GM19438 (cell line): Measurements from ENCODE around the gene BCR.
"Not testable (repeated sequence)": the region's sequence is repeated elsewhere in the genome, so short reads cannot be mapped to it uniquely, and the experiment has no call there.

Source experiments
- ATAC-seq: cut with Tn5 transposase; IDR thresholded peaks from one replicate; pipeline ENCODE4 v1.9.1; 2021; ENCODE audit warnings: low read depth; ENCODE audit not compliant: unreplicated experiment

Gene BCR

DNA sequence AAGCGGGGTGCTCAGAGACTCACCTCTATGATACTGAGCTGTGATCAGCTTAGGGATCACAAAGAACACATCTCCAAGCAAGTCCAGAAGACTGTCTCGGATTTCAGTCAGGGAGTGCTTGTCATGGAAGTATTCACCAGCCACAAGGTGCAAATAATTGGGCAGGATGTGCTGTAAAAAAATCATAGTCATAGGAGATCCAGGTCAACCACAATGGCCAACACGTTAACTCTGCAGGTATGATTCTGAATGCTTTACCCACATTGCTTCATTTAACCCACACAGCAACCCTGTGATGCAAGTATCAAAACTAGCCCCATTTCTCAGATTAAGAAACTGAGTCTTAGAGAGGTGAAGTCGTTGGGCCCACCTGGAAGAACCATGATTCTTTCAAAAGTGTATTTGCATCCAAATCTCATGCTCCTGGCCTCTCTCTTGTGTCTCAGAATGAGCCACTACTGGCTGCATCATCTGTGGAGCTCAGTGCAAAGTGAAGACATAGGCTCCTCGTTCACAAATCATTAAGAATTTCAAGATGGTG, 179.3 kb downstream of the BCR start:
- ATAC-seq = no peak

DNA sequence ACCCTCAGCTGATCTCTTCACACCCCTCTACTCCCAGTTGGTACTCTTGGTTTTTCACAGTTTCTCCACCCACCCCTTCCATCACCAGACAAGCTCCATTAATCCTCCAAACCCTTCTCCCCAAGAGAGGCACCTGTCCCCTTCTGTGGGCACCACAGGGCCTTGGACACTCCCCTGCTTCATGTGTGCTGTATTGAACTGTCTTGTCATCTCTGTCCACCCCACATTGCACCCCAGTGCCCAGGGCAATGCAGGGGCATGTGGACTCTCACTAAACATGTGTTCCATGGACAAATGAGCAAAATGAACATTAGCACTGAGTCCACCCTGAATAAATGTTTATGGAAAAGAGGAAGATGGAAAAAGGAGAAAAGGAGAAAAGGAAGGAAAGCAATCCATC, 181.4 kb downstream of the BCR start:
- ATAC-seq = no peak

DNA sequence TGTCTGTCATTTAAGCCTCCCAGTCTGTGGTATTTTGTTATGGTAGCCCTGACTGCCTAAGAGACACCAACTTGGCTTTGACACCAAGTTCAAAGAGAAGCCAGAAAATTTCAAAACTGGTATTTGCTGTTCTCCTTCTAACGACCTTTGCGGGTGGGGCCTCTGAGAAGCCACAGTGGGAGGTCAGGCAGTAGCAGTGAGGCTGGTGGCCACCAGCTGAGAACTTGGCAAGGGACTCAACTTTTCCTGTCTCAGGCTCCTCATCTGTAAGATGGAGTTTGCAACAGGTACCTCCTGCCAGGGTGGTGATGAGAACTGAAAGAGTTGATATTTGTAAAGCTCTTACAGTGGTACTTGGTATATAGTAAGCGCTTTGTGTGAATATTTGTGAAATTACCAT, 183.4 kb downstream of the BCR start:
- no peak for ATAC-seq

GRCh38 chr22:23364389-23364788, 184.1 kb downstream of the BCR start:
- no peak for ATAC-seq

DNA sequence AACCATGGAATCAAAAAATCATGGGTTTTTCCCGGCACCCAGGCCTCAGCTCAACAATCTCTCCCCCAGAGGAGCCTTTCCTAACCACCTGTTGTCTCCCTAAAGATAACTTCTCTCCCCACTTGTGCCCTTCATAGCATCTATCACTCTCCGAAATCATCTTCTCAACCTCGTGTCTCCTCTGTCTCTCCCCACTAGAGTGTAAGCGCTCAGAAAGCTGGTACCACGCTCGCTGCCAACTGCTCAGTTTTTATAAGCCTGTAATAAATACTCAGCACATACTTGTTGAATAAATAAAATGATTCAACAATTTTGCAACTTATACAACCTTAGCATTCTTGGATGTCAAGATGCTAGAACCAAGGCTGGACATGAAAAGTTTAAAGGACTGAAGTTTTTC, 185.2 kb downstream of the BCR start:
- ATAC-seq = no peak

GRCh38 chr22:23365961-23366360, 185.7 kb downstream of the BCR start:
- ATAC-seq = no peak

- ATAC-seq = not testable (repeated sequence)
Observed at GRCh38 chr22:23367196-23367595, 186.9 kb downstream of the BCR start.
